Activated T-helper 1 cell treated with anti-CD3 and anti-CD28 coated beads, Interleukin-2, amount 50 U/mL, for 16 hours (primary cell): Measurements from ENCODE around the gene OR4N5.
"Not testable (repeated sequence)": the region's sequence is repeated elsewhere in the genome, so short reads cannot be mapped to it uniquely, and the experiment has no call there.

Experiments used
- DNase-seq, 2 donors: peaks; one replicate each; pipeline ENCODE4 v3.0.0-alpha.2; 2020; ENCODE audit warnings: low read depth in 1 of 2, low spot score in 1 of 2

OR4N5 gene

DNA sequence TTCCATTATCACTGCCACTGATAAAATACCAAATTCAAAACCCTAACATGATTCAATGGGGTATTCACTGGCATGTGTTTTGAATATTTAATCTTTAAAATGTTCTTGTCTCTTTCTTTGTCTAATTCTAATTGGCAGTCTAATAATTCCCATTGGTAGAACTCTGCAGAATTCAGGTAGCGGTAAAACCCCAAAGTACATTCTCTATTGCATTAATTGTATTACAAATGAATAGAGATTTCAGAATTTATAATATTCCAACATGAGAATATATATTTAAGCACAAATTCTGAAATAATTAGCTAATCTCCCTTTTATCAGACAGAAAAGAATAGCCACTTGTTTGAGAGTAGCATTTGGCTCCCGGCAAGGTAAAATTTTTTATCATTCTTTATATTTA is at the start of gene OR4N5:
Gene OR4N5, plus strand, starts transcription at position 301 of the 400 bp plus-strand sequence. CDS start 4,916 bp downstream, outside the sequence.
- no peak for DNase-seq

- DNase-seq, result no peak
Observed at GRCh38 chr14:20092050-20092449, 46.6 kb upstream of the OR4N5 start.

DNA sequence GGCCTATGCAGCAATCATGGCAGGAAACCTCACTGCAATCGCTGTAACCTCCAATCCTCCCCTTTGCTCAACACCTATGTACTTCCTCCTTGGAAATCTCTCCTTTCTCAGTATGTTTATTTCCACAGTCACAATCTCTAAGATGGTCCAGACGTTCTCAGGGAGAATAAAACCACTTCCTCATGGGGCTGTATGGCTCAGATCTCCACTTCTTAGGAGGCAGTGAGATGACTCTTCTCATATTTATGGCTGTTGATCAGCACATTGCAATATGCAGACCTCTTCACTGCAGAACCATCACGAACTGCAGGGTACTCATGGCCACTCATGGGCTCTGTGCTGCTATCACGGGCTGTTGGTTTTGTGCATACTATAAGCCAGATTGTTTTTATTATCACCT is 45.2 kb upstream of the OR4N5 start:
- DNase-seq, result no peak

- DNase-seq, result not testable (repeated sequence)
Observed at GRCh38 chr14:20098926-20099770, 39.5 kb upstream of the OR4N5 start.

GRCh38 chr14:20110438-20110837 is 28.2 kb upstream of the OR4N5 start, which contains the start of gene OR4K17:
TSS of gene OR4K17 (plus strand) at chr14:20110739. CDS start at chr14:20117500, 6,761 bp downstream.
- DNase-seq, result no peak

- DNase-seq, result no peak
Observed at GRCh38 chr14:20112321-20112720, 26.3 kb upstream of the OR4N5 start.

- DNase-seq, result no peak
Observed at GRCh38 chr14:20116748-20117147, 21.9 kb upstream of the OR4N5 start.

DNA sequence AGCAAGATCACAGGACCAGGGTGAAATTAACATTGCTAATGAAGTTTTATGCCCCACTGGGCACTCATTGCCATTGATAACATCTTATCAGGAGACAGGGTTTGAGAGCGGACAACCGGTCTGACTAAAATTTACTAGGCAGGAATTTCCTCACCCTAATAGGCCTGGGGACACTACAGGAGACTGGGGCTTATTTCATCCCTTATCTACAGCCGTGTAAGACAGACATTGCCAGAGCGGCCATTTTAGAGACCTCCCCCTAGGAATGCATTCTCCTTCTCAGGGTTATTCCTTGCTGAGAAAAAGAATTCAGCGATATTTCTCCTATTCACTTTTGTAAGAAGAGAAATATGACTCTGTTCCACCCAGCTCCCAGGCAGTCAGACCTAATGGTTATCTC is 19.8 kb upstream of the OR4N5 start:
- no peak for DNase-seq

GRCh38 chr14:20143911-20144310 is 5.3 kb downstream of the OR4N5 start:
- DNase-seq, result no peak

GRCh38 chr14:20144820-20145219 is 6.2 kb downstream of the OR4N5 start:
- no peak for DNase-seq

DNA sequence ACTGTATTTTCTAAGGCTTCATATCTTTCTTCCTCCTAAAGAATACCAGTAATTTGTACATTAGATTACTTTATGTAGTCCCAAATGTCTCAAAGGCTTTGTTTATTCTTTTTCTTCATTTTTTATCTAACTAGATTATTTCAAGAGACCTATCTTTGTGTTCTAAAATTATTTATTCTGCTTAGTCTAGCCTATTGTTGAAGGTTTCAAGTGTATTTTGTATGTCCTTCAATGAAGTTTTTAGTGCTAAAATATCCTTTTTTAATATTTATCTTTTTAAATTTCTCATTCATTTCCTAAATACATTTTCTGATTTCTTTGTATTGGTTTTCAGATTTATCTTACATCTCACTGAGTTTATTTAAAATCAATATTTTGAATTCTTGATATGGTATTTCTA is 25.8 kb downstream of the OR4N5 start:
- DNase-seq, result no peak

- DNase-seq, result no peak
Observed at GRCh38 chr14:20167091-20167490, 28.5 kb downstream of the OR4N5 start.

GRCh38 chr14:20169852-20170251 is 31.2 kb downstream of the OR4N5 start:
- DNase-seq, result not testable (repeated sequence)

GRCh38 chr14:20174205-20174604 is 35.6 kb downstream of the OR4N5 start:
- not testable (repeated sequence) for DNase-seq

DNA sequence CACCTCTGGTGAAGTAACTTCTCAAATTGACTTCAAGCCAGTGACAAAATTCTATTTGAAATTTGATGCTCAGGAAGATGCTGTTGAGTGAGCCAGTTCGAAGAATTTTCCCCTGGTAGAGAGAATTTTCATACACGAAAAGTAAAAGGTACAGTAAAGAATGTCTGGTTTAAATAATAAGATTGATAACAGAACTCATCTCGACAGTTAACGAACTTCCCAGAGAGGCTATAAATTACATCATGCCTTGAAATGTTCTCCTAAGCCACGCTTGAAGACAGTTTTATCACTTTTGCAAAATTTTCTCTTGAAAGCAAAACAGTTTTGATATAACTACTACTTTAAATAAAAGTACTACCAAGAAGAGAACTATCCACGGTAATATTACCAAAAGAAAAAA is 37.7 kb downstream of the OR4N5 start:
- DNase-seq, result no peak

- no peak for DNase-seq
Observed at GRCh38 chr14:20177433-20177974, 38.9 kb downstream of the OR4N5 start.

- no peak for DNase-seq
Observed at GRCh38 chr14:20179218-20179617, 40.6 kb downstream of the OR4N5 start.

DNA sequence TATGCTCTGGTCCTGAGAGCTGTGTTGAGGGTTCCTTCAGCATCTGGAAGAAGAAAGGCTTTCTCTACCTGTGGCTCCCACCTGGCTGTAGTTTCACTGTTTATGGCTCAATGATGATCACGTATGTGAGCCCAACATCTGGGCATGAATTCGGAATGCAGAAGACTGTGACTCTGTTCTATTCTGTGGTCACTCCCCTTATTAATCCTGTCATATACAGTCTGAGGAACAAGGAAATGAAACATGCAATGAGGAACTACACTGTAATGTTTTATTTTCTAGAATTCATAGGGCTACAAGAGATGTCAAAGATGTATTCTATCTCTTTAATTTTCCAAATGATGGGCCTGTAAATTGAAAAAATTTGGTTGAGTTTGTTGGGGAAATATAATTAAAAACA is 41.3 kb downstream of the OR4N5 start:
- DNase-seq, result no peak

- DNase-seq, result no peak
Observed at GRCh38 chr14:20180486-20180885, 41.9 kb downstream of the OR4N5 start.

- no peak for DNase-seq
Observed at GRCh38 chr14:20184181-20184580, 45.6 kb downstream of the OR4N5 start.

DNA sequence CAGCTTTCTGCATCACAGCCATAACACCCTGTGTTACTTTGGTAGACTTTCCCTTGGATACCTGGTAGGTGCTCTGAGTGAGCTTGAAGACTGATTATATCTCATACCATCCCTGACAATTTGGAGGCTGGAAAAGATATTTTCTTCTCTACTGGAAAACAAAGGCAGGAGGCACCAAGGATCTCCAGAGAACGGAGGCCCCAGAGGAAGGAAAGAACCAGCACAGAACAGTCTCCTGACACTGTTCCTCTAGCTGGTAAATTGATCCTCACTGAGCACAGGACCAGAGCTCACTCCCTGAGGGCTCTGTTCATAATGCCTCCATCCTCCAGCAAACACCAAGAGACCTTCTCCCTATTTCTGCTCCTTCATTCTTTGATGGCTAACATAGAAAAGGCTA is 52.0 kb downstream of the OR4N5 start, which contains the start of gene OR11G2:
Gene OR11G2, plus strand, starts transcription at position 301 of the 400 bp plus-strand sequence. CDS start 6,542 bp downstream, outside the sequence.
- no peak for DNase-seq

DNA sequence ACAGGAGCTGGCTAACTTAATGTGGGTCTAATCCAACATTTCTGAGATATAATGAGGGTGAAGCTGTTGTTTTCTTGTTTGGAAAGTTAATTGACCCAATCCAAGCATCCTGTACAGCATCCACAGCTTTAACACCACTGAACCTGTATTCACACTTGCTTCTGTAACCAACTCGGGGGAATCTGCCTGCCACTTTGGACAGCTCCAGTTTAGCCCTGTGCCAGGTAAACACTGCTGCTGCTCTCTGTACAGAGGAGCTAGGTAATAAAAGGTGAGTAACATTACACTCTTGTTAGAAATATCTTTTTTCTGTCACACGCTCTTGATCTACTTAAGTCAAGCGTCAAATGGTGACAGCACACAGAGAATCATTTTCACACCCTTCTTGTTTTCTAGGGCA is 52.8 kb downstream of the OR4N5 start:
- DNase-seq, result no peak
